ENCODE results near the gene ITFG1. TPM values are rescaled to one million over a fixed set of nuclear protein-coding genes. Genes with fewer than 3 reads are reported as not detected.
A peak's percentile ranks its signal among the peaks of the same experiment; 100 is the strongest.

The ITFG1 gene
- total and polyA plus RNA-seq, 9 of the 15 experiments (the other 6 are each of a cell fraction or from before 2014, with no cell fraction given), result 17.1 to 83.5 (median 35.8) TPM

- no peaks in the 10 kb centered on the region for H3K27me3 ChIP-seq (ENCODE audit: control insufficient read depth in 2 of 2, insufficient read depth in 2 of 2, low read length in 2 of 2)
- peaks cover 78% of the 10 kb centered on the region for H3K79me2 ChIP-seq (ENCODE audit: control insufficient read depth, insufficient read depth, low read length)
- TF ChIP-seq DACH1 (IDR thresholded peaks at IDR 0.05; ENCODE audit: partially characterized antibody) (no peak), ZNF316 (IDR thresholded peaks at IDR 0.05) (peak; percentile 71), ERF (CRISPR knock-in tag; IDR thresholded peaks at IDR 0.05) (no peak), CREB3 (tag; conservative IDR thresholded peaks at IDR 0.05; ENCODE audit: low read depth) (no peak), MAFG (tag; conservative IDR thresholded peaks at IDR 0.05) (peak; percentile 39), C11orf30 (IDR thresholded peaks at IDR 0.05; ENCODE audit: low read depth) (peak; percentile 60)
- no peaks in the 10 kb centered on the region for H3K9me1 ChIP-seq (ENCODE audit: control insufficient read depth, insufficient read depth, low read length)
- in situ Hi-C loops (cut with MboI), result no loop called here
- no peak overlapping the region for H3K27ac ChIP-seq (ENCODE audit: extremely low read depth, low read depth, low read length)
- H3K4me2 ChIP-seq (ENCODE audit: insufficient read depth, low read length), result no peak overlapping the region
- 0 out of 2 replicates have a peak, but pooled peaks cover 2% of the 10 kb centered on the region for H3K9me3 ChIP-seq (replicated peaks; ENCODE audit: control insufficient read depth, insufficient read depth, low read depth, low read length)
- BruUV-seq (replicated peaks), result no TSS peak
- WGBS (ENCODE audit: insufficient coverage, low coverage, missing lambda C conversion rate), result 46% methylated on average over 4 of the region's 4 CpGs
- H4K20me1 ChIP-seq (replicated peaks; ENCODE audit: control insufficient read depth, insufficient read depth, low read length), result peaks cover 11% of the 10 kb centered on the region
- H2AFZ ChIP-seq (ENCODE audit: low read depth, low read length), result no peak overlapping the region
- H3K36me3 ChIP-seq (ENCODE audit: control insufficient read depth, insufficient read depth, low read length), result peaks cover 8% of the 10 kb centered on the region; the same call in 1 of the 3 replicates
- peaks cover 12 to 21% of the 10 kb centered on the region in 2 experiments for H3K4me1 ChIP-seq (replicated peaks in 1 of 2; ENCODE audit: control insufficient read depth in 2 of 2, insufficient read depth in 2 of 2, low read length in 2 of 2)
- FAIRE-seq (no peak), ATAC-seq (no peak), DNase-seq (ENCODE audit: extremely low read depth in 1 of 4, low spot score in 3 of 4) (no peak)
- intact Hi-C loops (cut with micrococcal nuclease), result loop anchor here (1.0 to 5.0 kb wide), 3 partner anchors 161 to 917 kb away; partner anchors contain the start of genes ITFG1 and PHKB
- ChIA-PET POLR2A (interaction anchor here (0.5 to 1.1 kb wide), 2 partner anchors 15 to 710 kb away, joined by 3 to 4 read pairs; no protein-coding TSS in a partner anchor), CTCF (ENCODE audit: low intra/inter-chr PET ratio) (interaction anchor here (0.6 to 2.0 kb wide), 2 partner anchors 22 to 492 kb away, joined by 4 to 6 read pairs; no protein-coding TSS in a partner anchor)
- H3K4me3 ChIP-seq, result no peak overlapping the region
- no peak overlapping the region for H3K9ac ChIP-seq (ENCODE audit: insufficient read depth in 1 of 2, low read depth in 2 of 2, low read length in 2 of 2)
These were observed 320.2 kb downstream of the ITFG1 start for GRCh38 chr16:47140686-47141085.
